ENCODE data around the gene KSR1.

The KSR1 gene

DNA sequence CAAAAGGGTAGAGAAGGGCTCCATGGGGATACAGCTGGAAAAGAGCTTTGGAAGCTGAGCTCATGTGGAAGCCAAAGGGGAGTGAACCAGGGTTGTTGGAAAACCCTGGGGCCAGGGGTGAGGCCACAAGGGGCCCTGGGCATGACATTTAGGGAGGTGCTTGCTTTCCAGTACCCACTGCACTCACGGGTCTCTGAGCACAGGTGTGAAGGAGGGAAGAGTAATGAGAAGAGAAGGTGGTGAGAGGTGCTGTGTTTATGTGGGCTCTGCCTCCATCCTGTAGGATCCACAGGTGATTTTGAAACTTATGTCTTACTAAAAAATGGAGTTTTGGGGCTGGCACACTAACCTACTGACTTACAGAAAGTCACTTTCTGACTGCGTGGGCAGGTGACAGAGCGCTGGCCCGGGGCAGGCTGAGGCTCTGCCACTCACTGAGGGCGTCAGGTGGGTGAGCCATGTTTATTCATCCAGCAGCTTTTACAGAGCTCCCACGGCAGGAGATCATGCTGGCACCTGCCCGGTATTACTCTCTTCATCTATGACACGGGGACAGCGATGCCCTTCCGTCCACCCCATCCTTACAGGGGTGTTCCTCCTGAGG is 18.9 kb downstream of the KSR1 start:
- DNase-seq, result no peak

DNA sequence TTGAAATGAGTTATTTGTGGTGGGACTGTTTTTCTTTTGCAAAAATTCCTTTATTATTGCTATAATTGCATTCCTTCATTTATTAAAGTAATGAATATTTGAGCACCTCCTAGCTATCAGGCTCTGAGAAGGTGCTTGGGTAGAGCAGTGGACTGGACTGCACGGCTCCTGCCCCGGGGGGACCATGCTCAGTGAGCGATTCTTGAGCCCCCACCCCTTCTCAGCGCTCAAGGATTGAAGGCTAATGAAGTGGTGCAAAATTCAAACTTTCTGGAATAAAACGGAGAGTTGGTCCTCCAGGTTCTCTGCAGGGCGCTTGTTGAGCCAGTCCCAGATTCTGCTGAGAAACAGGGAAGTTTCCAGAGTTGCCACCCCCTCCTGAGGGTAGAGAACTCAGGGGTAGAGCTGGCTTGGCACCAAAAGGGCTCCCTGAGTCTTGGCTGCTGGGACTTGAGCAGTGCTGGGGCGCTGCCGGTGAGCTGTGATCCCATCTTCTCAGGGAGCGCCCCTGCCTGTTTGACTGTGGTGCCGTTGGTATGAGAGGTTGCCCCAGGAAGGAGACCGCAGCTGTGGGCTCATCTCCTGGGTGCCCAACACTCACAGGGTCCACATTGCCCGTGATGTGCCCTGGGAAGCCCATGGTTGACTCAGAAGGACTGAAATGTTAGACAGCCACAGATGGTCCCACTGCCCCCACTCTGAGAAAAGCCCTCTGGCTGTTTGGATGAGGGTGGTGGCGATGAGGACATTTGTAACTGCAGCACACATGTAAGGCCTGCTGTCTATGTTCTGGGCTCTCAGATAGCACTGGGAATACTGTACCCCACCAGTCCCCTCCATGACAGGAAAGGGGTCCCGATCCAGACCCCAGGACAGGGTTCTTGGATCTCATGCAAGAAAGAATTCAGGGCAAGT is 20.0 kb downstream of the KSR1 start:
- no peak for DNase-seq

DNA sequence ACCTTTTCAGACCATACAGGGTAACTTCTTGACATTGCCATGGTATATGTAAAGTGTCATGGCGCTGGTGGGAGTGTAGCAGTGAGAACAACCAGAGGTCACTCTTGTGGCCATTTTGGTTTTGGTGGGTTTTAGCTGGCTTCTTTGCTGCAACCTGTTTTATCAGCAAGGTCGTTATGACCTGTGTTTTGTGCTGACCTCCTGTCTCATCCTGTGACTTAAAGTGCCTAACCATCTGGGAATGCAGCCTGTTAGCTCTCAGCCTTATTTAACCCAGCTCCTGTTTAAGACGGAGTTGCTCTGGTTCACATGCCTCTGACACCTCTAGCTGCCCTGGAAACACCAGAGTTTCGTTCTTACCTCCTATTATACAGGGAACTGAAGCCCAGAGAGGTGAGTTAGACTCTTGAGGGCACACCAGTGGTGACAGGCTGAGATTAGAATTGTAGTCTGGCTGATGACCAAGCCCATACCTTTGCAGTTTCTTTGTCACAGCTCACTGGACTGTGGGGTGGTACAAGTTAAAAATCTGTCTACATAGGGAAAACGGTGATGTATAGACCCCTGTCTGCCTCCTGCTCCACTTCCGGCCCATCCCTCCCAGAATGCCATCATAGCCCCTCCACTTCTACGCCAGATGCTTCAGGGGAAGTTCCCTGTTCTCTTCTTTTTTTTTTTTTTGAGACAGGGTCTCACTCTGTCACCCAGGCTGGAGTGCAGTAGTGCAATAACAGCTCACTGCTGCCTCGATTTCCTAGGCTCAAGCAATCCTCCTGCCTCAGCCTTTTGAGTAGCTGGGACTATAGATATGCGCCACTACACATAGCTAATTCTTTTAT is 21.0 kb downstream of the KSR1 start:
- no peak for DNase-seq

DNA sequence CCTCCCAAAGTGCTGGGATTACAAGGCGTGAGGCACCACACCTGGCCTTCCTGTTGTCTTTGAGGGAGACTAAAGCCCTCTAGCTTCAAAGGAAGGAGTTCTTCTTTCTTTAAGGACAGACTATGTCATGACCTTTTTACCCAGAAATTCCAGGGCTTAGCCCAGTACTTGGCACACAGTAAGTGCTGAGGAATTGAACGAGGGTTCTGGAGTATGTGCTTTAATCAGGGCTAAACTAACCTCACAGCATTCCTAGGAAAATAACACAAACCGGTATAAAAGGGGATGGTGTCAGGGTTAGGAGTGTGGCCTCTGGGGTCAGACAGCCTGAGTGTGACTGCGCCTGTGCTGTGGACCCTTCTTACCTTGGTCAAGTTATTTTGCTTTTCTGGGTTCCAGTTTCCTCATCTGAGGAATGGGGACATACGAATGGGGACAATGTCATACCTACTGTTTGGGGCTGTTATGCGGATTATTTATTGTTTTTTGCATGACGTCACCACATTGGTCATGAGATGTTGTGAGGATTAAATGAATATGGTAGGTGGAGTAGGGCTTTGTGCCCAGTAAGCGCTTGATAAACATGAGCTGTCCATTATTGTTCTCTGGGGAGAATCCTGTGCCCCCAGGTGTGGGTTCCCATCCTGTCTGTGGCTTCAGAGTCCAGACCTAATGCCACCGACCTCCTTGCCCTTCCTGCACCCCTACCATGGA is 21.9 kb downstream of the KSR1 start:
- no peak for DNase-seq

DNA sequence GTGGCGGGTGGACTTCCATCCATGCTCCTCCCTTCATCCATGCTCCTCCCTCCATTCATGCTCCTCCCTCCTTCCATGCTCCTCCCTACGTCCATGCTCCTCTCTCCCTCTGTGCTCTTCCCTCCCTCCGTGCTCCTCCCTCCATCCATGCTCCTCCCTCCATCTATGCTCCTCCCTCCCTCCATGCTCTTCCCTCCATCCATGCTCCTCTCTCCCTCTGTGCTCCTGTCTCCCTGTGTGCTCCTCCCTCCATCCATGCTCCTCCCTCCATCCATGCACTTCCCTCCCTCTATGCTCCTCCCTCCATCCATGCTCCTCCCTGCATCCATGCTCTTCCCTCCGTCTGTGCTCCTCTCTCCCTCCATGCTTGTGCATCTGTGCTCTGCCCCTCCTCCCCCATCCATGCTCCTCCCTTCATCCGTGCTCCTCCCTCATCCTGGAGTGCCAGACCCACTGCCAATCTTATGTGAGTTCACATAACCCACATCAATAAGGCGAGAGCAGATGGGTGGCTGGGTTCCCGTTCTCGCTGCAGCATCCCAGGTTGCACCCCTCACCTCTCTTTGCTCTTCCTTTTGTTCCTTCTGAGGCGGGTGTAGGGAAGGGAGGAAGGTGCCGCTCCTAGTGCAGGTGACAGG is 22.8 kb downstream of the KSR1 start:
- no peak for DNase-seq

DNA sequence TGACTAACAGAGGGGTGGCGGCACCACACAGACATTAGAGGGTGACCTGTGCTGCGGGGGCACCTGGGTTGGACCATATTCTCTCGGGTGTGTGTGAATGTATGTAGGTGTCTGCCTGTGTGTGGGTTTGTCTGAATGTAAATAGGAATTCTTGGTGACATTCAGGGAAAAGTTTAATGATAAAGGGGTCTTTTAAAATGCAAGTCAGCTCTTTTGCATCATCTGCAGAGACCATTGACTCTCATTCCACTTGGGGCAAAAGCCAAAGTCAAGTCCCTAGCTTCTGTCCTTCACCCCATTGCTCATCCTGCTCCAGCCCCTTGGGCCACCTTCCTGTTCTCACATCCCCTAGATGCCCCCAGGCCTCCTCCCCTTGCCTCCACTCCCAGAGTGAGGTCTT is 23.6 kb downstream of the KSR1 start:
- DNase-seq, result no peak

DNA sequence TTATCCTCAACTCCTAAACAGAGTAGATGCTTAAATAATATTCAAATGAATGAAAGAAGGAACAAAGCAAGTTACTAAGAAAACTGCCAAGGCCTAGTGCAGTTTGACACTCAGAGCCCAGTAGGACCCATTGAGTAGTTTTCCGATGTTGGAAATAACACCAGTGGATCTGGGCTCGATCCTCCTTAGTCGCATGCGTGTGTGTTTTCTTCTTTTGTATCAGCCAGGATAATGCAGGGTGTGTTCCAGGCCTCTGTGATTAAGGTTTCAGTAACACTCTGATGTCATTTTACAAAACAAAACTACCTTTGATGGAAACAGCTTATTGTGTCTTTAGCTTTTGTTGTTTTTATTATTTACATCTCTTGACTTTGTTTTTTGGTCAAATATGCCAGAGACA is 24.5 kb downstream of the KSR1 start:
- DNase-seq, result no peak

DNA sequence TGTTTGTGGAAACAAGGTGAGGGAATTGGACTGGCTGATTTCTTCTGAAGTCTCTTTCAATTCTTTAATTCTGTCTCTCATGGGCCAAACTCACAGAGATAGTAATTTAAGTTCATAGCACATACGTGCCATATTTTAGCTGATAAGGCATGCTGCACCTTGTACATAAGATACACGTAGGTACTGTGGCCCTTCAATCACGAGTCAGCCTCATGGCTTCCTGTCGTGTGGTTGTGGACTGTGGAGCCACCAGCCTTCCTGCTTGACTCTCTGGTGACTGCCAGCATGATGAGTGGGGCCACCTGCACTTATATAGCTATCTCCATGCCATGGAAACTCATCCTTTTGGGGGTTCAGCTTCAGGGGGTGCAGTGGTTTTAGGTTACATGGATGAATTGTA is 25.1 kb downstream of the KSR1 start:
- DNase-seq, result peak; percentile 63

DNA sequence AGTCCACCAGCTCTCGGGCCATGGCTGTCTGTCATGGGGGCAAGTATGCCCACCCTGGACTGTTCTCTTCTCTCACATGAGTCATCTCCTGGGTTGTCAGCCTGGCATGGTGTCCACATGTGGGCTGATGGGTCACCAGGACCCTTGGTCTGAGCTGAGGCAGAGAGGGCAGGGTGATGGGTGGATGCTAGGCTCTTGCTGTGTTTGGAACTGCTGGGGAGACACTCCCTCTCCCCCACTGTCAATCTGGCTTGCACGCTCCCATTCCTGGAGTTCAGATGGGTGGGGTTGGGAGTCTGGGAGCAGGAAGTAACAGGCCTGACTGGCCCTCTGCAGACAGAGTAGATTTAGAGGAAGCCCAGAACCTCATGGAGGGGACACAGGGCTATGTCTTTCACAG is 28.9 kb downstream of the KSR1 start:
- DNase-seq, result no peak

DNA sequence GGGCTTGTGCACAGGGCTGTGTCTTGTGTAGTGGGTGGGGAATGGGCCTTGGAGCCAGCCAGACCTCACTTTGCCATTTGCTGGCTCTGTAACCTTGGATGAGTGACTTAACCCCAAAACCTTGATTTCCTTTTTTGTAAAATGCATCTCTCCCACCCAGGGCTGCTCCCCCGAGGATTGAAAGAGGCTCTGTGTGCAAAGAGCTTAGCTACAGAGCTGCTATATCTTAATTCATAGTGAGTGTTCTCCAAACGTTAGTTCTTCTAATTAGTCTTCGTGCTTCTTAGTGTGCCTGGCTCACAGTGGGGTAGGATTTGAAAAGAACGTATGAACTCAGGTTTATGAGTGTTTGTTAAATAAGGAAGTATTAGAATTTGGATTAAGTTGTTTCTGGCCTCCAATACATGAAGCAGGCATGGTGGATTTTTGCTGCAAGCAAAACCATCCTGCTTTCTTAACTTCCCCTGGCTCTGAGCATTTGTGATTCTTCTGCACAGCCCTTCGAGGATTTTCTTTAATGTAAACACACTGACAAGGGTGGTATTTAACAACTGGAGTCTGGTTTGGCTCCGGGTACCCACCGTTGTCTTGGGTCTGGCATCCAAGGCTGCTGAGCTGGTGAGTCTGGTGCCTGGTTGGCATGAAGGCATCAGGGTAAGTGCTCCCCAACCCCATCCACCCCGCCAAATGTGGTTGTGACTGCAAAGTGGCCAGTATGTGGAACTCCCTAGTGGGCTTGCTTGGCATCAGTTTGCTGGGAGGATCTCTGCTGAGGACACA is 29.7 kb downstream of the KSR1 start:
- DNase-seq, result no peak

DNA sequence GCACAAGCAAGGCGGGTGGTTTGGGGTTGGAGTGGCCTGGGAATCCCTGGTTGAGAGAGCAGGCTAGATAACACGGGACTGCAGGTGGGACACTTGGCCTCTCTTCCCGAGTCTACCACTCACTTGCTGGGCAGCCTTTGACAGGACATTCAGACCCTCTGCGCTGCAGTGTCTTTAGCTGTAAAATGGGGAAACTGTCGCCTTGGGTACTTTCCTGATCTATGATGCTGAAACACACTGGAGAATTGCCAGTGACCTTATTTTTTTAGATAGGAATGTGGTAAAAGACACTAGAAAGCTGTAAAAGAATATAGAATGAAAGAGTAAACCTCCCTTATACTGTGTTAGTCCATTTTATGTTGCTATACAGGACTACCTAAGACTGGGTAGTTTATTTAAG is 30.5 kb downstream of the KSR1 start:
- no peak for DNase-seq

DNA sequence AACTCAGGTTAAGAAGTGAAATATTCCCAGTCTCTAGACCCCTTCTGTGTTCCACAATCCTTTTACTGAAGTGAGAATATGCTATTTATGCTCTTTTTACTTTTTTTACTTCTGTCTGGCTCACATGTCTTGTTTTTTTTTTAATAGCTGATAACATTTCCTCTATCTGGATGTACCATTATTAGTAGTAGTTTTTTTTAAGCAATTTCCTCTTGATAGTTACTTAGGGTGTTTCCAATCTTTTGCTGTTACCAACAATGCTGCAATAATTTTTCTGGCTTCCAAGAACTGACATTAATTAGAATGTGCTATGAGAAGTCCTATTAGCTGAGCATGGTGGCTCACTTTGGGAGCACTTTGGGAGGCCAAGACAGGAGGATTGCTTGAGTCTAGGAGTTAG is 32.0 kb downstream of the KSR1 start:
- DNase-seq, result no peak

DNA sequence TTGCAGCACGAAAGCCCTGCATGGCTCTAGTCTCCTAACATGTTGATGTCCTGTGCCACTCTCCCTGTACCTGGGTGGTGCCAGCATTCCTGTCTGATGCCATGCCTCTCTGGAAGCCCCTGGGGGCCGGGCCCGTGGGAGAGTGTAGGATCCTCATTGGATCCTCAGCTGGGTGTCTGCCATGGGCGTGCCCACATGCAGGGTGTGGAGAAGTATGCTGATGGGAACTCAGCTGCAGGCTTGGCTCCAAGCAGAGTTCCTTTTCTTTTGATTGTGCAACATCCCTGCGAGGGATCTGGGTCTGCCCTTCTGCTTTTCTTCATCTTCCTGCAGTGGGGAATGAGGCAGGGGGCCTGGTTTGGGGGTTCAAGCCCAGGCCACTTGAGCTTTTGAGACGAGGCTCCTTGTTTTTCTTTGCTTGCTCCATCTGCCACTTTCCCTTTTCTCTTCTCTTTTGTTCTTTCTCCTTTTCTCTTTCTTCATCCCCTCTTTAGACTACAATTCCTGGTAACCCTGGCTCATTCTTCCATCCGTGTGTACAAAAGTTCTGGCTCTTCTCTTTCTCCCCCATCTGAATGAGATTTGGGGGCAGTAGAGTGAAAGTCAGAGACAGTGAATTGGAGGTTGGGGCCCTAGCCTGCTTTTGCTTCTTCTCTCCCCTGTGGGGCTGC is 32.9 kb downstream of the KSR1 start:
- DNase-seq, result no peak

DNA sequence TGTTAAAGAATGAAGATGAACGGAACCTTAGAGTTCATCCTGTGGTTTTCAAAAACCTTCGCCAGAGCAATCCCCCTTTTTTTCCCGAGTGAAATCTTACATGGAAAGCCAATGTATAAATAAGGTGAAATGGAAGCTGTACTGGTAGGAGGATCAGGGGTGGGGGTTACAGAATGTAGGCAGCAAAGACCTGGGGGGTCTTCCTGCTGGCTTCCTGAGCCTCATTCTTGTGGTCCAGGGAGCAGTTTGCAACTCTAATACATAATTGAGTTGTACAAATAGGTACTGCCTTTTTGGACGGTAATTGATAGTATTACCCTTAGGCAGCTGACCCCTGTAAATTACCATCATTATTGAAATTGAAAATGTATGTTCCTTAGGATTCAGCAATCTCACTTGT is 34.1 kb downstream of the KSR1 start:
- no peak for DNase-seq

DNA sequence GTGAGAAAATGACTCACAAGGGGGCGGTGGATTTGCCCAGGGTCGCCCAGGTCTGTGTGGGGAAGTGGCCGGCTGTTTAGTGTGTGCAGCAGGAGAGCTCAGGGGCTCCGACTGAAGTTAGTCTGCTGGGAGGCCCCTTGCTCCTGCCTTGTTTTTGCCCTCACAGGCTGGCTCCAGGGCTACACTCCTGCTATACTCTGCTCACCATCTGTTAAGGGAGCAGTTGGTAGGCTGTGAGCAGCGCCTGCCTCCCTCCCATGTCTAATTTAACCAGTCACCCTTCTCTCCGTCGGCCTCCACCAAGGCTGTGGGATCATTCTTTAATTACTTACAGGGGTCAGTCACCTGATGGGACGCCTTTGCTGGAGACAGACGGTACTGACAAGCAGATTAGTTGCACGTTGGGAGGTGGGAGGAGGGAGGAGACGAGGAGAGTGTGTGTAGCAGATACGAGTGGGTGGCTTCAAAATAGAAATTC is 35.5 kb downstream of the KSR1 start:
- no peak for DNase-seq

DNA sequence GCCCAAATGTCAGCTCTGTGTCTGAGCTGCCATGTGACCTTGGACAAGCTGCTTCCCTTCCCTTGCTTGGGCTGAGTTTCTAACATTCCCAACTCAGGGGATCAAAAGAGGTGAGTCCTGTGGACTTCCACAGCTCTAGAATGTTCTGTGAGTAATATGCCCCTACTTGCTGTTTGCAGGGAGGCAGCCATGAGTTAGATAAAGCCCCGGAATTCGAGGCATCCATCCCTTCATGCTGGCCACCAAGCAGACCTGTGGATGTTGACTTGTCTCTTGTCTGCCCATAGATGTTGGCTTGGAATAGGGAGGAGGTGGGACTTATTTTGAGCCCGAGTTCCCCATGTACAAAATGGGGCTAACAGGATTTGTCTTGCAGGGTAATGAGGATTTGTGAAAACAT is 36.2 kb downstream of the KSR1 start:
- DNase-seq, result no peak

DNA sequence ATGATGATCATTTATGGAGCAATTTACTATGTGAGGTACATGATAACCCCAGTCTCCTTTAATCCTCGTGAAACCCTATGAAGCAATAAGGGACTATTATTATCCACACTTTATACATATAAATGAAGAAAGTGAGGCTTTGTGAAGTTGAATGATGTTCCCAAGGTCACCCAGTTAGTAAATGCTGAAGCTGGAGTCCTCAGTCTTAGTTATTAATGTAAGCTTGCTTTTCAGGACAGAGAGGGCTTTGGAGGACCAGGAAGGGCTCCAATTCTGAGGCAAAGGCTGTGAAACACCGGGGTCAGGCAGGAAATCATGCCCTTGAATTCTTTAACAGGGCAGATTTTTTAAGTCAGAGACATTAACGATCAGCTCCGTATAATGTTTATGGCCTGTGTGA is 36.8 kb downstream of the KSR1 start:
- DNase-seq, result no peak

DNA sequence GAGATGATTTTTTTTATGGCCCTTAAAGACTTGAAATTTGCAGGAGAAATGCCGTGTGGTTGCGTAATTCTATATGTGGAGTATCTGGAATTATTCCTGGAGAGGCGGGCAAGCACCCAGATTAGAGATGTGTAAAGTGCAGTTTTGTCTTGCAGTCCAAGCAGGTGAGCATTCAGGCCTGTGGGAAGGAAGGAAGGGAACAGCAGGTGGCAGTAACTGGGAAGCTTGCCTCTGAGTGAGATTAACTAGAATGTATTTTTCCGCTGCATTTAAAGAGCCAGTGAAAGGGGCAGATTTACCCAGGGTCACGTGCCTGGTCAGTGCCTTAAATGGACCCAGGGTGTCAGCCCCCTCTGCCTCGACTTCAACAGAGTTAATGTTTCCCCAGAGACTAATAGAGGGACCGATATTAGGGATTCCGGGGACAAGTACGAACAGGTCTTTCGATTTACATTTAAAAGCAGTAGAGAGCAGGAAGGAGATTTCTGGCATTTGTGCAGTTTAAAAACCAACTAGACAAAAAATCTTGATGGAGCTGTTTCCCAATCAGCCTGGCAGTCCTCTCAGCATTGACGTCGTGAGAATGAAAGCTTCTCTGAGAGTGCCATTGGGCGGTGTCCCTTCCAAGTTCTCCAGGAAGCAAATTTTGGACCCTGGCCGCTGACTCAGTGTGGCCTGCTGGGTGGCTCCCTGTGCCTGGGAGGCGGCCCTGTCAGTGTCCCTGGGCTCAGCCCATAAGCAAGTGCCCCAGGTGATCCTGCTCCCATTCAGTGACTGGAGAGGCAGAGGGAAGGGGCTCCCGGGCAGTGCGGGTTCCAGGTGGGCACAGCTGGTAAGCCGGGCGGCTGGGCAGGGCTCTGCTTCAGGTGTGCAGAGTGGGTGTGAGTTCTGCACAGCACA is 38.2 kb downstream of the KSR1 start:
- DNase-seq, result no peak

DNA sequence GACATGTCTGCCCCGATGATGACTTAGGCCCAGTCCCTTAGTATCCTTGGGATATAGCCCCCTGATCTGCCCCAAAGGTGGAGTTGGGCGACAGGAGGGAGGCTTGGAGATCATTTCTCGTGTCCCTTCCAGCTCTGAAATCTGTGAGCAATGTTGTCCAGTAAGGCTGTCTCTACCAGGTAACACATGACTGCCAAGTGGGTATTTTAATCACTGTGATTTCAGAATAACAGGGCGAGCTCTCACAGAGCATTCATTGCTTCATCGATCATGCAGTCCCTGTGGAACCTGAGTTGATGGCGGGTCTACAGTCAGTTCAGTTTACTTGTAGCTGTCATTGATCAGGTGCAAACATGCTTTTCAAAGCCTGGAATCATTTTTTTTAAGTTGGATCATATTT is 39.2 kb downstream of the KSR1 start:
- no peak for DNase-seq

DNA sequence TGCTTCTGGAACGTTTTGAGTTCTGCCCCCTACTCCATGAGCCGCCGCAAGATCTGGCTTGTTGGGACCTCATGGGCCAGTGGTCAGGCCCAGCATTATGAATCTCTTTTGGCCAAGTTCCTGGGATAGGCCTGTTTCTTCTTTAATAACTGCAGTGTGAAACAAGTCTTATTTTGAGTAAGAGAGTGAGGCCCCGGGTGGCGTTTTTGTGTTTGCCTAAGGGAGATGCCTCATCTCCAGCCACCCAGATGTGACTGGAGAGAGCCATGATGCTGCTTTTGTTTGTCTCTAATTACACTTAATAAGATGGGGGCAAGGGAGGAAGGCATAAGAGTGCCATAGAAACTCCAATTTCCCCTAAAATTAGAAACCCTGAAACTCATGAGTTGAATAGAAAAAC is 39.8 kb downstream of the KSR1 start:
- DNase-seq, result no peak

Measured in CD4-positive, alpha-beta T cell treated with Interleukin-17A for 1 hour (primary cell).